DMS79 treated with DMSO at 0.1 percent for 48 hours (cell line): Measurements from ENCODE around the gene SERTAD4.
"Not testable (repeated sequence)": the region's sequence is repeated elsewhere in the genome, so short reads cannot be mapped to it uniquely, and the experiment has no call there.

Experiments
- DNase-seq: peaks from one replicate; lab custom pipeline; 2025; lab: John Stamatoyannopoulos, UW

The SERTAD4 gene

DNA sequence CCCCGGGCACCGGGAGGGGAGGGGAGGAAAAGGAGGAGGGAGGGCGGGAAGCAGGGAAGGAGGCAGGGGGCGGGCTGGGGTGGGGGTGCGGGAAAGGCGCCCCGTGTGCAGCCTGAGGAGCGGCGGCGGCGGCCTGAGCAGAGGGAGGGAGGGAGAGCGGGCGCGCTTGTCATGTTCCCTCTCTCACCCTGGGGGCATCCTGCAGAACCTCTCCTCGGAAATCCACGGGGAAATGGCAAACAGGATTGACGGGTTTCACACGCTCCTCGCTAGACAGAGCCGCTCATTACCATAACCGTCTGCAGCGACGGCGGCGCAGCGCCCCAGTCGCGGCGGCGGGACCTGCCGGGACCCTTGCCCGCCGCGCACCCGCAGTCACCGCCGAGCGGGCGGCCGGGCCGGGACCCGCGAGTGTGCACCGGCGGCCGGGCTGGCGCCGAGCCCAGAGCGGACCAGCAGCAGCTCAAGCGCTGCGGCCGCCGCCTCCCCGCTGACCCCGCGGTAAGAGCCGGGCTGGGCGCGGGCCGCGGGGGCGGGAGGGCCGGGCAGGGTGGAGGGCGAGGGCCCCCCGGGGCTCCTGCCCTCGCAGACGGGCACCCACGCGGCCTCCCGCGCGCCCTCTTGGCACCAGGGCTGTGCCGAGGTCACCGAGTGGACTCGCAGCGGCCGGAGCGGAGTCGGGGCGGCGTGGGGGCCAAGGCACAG is at the start of gene SERTAD4:
Gene SERTAD4 (plus strand): TSS at position 286 of the 705 bp plus-strand sequence. CDS start 5,165 bp downstream, outside the sequence.
- peak; percentile 64 for DNase-seq

DNA sequence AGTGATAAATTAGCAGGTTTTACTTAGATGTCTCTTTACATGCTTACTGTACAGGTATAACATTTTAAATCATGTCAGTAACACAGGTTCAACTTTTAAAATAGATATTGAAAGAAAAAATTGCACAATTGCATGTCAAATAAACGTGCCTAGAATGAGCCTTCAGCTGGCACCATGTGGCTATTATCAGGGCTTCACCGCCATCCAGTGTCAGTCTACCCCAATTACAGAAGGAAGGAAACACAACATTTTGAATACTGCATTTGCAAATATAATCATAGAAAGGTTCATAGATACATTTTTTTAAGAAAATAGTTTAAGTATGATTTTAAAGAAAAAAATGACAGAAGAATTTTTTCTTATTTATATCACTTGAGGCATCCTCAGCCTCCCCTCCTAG is 47.5 kb upstream of the SERTAD4 start:
- DNase-seq: no peak

DNA sequence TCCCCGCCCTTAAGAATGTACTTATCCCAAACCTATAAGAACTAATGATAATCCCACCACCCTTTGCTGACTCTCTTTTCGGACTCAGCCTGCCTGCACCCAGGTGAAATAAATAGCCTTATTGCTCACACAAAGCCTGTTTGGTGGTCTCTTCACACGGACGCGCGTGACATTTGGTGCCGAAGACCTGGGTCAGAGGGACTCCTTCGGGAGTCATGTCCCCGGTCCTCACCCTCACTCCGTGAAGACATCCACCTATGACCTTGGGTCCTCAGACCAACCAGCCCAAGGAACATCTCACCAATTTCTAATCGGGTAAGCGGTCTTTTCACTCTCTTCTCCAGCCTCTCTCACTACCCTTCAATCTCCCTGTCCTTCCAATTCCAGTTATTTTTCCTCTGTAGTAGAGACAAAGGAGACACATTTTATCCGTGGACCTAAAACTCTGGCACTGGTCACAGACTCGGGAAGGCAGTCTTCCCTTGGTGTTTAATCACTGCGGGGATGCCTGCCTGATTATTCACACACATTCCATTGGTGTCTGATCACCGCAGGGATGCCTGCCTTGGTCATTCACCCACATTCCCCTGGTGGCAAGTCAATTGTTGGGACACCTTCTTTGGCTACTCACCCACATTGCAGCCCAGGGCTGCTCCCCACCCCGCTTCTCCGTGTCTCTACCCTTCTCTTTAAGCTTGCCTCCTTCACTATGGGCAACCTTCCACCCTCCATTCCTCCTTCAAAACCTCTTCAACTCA is 44.6 kb upstream of the SERTAD4 start:
- DNase-seq: not testable (repeated sequence)

DNA sequence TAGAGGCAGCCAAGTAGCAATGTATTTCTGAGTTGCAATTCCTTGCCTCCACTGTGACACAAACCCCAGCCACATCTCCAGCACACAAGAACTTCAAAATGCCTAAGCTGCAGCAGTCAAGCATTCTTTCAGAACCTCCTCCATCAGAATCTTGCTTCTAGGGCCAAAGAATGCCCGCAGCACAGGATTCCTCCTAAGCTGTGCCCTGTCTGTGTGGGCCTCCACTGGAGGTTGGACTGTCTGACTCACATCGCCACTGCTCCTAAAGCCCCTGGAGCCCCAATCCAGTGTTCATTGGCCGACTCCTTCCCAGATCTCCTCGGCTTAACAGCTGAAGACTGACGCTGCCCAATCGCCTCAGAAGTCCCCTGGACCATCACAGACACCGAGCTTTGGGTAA is 43.2 kb upstream of the SERTAD4 start:
- DNase-seq: no peak

DNA sequence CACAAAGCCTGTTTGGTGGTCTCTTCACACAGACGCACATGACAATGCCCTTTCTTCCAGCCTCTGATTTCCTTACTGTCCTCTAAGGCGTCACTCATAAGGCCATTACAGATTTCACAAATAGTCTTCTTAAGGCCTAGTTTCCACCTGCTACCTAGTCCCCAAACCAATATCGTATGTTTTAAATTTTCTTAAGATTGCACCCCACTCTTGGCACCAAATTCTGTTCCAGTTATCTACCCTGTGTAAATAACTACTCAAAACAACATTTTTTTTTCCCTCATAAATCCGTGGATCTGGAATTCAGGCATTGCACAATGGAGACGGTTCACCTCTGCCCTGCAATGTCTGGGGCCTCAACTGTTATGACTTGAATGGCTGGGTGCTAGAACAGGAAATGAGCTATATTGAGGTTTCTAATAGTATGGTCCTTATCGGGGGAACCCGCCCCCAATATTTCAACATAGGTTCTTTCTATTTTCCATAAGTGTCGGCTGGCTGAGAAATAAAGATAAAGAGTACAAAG is 36.9 kb upstream of the SERTAD4 start:
- no peak for DNase-seq

DNA sequence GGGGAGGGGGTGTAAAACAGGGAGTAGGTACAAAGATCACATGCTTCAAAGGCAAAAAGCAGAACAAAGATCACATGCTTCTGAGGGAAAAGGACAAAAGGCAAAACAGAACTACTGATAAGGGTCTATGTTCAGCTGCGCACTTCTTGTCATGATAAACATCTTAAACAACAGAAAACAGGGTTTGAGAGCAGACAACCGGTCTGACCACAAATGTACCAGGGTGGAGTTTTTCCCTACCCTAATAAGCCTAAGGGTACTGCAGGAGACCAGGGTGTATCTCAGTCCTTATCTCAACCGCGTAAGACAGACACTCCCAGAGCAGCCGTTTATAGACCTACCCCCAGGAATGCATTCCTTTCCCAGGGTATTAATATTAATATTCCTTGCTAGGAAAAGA is 36.3 kb upstream of the SERTAD4 start:
- DNase-seq: not testable (repeated sequence)

DNA sequence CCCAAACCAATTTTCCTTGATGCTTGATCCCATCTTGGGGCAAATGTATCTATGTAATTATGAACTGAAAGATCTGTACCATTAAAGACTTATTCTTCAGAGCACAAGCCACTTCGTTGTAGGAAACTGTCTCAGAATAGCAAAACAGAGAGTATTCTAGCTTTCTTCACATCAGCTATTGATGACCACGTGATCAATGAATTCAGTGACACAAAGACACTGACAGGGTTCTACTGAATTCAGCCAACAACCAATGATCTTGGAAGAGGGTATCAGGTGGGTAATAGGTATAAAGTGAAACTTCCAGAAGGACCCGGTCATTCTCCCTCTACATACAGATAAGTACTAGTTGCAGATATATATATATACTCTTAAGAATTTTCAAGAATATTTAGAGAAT is 33.8 kb upstream of the SERTAD4 start:
- DNase-seq: no peak

DNA sequence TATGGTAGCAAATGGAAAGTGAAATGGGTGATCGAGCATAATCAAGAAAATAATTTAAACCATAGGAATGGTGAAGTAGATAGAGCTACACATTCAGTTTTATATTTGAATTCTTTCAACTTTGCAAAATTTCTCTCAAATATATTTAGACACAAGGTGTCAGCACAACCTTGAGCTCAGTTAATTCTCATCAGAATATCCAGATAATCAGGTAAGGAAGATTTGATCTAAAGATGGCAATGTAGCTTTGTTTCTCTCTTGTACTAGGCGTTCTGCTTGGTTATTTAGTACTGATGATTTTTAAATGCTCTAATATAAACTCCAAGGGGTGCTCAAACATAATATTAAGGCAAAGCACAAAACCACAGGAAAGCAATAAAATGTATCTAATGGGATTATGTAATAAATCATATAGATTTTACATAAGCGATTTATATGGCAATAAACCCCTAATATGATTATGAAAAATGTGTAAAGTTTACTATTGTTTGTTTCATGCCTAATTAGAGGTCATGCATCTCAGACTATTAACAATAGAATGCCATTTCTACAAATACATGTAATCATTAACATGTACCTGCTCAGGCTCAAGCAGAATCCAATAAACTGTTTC is 32.4 kb upstream of the SERTAD4 start:
- peak; percentile 17 for DNase-seq

DNA sequence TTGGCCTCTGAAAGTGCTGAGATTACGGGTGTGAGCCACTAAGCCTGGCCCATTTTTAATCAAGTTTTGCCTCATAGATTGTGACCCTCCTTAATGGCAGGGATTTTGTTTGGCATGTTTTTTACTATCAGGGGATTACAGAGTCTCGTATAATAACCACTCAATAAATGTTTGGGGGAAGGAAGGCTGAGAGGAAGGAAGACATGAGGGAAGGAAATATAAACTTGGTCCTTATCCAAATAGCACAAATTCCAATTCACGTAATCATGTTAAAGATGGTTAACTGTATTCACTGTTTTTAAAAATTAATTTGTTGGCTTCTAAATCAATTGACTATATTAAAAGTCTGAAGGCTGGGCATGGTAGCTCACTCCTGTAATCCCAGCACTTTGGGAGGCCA is 30.9 kb upstream of the SERTAD4 start:
- no peak for DNase-seq

DNA sequence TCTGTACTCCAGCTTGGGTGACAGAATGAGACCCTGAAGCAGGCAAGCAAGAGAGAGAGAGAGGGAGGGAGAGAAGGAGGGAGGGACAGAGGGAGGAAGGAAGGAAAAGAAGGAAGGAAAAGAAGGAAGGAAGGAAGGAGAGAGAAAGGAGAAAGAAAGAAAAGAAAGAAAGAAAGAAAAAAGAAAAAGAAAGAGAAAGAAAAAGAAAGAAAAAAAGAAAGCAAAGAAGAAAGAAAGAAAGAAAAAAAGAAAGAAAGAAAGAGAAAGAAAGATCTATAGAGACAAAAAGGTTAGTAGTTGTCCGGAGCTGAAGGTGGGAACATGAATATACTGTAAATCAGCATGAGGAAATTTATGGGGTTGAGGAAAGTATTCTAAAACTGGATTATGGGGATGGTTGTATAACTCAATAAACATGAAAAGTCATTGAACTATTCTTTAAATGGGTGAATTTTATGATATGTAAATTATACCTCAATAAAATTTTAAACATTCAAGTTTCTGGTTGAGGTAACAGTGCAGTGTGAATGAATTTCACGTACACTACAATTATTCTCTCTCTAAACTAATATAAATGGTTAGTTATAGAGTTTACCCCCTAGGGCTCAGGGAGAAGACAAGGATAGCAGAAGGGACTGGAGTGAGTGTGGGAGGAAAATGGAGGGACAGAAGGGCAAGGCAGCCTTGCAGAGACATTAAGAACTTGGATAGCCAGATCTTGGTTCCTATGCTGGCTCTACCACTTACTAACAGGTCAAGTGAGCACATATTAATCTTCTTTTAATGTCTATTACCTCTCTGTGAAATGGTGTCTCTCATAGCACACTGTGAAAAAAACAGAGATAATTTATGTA is 24.8 kb upstream of the SERTAD4 start:
- DNase-seq: no peak

DNA sequence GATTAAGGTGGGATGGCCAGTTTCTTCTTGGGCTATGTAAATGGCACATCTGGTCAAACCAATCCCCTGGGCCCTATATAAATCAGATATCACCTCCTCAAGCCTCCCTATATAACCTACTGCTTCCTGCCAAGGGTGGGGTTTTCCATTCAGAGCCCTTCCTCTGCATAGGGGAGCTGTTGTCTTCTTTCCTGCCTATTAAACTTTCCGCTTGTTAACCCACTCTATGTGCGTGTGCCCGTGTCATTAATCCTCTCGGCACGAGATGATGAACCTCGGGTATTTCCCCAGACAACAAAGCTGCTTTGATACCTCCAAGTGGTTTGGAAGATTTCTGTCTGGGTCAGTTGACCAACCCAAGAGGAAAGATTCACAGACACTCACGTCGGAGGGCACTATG is 19.3 kb upstream of the SERTAD4 start:
- no peak for DNase-seq

DNA sequence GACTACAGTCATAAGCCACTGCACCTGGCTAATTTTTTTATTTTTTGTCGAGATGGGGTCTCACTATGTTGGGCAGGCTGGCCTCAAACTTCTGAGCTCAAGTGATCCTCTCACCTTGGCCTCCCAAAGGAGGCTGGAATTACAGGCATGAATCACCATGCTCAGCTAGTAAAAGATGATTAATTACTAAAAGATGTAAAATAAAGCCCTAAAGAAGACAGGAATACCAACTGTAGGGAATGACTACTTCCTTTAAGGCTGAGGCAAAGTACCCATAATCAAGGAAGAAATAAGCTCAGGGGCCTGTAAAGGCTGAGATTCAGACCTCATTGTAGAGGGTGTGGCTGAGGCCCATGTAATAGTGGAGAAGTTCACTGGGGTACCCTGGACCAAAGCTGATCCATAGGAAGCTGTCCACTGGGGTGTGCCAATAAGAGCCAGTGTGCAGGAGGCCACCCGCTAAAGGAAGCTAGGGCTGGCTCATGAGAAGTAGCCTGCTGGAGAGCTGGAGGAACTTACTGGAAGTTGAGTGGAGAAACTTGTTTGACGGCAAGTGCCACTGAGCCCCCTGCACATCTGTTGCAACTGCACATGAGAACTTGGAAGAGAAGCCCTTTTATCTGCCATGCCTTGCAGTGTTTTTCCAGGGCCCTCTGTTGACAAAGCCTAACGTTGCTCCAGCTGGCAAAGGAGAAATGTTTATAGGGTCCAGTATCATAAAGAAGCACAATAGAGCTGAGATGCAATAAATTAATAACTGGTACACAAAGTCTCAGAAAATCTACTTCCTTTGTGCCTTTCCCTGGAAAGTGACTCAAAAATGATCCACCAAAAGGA is 17.8 kb upstream of the SERTAD4 start:
- DNase-seq: no peak

DNA sequence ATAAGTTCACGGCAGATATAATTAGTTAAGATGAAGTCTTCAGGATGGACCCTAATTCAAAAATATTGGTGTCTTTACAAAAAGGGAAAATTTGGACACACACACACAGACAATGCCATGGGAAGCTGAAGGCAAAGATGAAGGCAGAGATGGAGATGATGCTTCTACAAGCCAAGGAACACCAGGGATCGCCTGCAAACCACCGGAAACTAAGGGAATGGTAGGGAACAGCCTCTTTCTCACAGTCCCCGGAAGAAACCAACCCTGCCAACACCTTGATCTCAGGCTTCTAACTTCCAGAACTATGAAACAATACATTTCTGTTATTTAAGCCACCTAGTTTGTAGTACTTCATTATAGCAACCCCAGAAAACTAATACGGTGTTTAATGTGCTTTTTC is 15.1 kb upstream of the SERTAD4 start:
- DNase-seq: no peak

DNA sequence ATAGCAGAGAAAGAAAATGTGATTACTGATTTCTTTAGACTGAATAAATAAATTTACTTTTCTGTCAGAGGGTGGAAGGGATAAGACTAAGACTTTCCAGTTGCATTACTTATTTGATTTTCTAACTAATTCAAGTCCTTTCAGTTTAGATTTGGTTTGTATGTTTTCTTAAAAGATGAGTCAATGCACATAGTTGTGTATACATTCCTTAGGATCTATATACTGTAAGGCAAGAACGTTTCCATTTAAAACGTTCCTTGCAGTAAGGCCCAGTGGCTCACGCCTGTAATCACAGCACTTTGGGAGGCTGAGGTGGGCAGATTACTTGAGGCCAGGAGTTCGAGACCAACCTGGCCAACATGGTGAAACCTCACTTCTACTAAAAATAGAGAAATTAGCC is 14.5 kb upstream of the SERTAD4 start:
- no peak for DNase-seq

DNA sequence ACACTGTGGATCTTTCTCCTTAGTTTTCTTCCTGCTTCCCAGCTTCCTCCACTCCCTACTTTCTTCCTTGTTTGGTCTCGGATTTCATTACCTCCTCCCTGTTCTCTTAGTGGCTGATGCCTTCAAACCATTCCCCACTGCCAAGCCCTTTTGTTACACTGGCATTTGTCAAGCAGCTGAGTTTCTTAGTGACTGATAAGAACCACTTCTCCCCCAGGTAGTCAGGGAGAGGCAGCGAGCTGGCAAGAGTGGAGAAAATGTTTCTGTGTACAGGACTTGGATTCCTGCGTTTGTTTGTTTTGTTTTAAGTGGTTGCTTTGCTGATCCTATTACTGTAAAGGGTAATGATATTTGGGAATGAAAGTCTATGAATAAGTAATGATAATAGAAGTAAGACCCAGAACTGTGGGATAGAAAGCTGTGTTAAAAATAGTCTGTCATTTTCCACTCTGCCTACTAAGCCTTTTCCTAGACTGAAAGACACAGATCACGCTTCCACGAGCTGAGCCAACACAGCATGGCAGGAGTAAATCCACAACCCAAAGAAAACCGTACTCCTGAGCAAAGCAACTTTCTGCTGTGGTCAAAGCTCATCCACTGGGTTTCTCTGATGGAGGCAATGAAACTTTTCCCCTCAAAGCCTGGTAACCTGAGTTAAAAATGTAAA is 10.1 kb upstream of the SERTAD4 start:
- DNase-seq: peak; percentile 96

DNA sequence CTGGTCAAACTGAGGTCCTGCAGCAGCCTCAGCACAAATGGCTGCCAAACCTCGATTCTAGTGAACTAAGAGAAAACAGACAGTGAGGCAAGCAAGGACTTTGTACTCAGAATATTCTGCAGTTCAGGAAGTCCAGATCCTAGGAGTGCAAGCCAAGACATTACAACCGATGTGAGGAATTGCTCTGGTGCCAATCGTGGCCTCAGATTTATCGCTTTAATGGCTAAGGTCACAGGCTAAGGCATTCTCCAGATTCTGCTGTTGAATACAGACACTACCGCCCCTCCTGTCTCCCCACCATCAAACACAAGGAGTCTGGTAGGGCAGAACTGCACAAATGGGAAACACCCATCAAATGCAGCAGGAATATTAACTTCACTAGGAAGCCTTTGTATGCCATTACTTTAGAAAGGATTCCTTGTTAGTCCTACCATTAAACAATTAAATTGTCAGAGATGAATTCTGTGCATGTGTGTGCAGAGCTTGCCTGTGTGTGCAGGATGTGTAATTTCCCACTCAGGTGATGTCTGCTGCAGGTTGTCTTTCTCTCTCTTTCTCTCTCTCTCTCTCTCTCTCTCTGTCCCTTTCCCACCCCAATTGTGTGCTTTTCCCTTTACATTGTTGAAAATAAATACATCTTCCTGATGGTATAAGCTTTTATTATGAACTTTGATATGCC is 9.2 kb upstream of the SERTAD4 start:
- no peak for DNase-seq

DNA sequence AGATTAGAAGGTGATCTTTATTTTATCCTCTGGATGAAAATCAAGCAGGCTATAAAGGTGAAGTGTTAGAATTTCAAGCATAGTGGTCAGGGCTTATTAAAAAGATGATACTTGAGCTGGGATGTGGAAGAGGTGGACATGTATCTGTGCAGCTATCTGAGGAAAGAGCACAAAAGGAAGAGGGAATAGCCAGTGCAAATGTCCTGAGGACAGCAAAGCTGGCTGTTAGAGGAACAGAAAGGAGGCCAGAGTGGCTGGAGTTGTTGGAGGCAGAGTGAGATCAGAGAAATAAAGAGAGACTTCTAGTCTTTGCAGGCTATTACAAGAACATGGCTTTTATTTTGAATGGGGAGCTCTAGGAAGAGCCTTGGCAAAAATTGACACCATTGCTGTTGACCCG is 4.4 kb upstream of the SERTAD4 start:
- no peak for DNase-seq

DNA sequence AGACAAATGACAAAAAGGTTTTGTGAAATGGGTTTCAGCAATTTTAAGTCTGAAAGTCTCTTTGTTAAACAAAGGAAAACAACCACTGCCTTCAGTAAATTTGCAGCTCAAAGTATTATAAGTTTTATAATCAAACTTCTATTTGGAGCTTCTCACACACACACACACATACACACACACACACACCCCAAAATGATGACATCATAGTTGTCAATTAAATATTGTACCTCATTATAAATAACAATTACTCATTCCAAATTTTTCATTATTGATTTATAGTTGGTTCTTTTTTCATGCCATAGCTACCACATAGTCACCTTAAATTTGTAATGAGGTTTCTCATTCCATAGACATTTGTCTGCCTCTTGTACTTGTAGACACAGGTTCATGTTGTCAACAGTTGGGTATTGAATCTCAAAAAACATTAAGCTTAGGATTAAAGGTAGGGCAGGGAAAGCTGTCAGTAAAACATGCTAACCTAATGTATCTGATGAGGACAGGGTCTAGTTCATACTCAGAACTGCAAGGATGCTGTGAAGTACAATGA is 2.4 kb upstream of the SERTAD4 start:
- DNase-seq: no peak

DNA sequence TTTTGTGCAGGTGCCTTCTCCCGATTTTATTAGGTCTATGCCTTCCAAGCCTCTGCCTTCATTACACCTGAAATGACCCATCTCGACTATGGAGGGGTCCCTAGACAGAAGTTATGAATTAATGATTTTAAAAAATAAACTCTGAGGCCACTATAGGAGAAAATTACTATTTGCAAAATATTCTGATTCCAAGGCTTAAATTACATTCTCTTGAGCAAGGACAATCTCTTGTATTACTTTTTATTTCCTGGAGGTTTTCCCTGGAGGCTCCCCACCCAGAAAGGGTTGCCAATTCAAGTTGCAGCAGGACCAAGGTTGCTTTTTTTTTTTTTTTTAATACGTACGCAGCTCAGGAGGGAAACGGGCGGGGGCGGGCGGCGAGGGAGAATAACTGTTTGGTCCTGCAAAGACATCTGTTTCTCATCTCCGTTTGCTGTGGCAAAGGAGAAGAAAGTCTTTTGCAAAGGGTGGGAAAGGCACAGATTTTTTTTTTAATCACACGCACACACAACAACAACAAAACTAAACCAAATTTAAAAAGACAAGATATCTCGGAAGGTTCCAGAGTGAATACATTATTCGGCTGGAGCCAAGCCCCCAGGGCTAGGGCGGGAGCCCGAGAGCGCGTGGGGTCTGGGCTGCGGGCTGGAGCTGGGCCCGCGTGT is 618 bp upstream of the SERTAD4 start:
- DNase-seq: peak; percentile 27
